GM21526 (cell line): ENCODE data around the gene KLHL21.
"Not testable (repeated sequence)": the region's sequence is repeated elsewhere in the genome, so short reads cannot be mapped to it uniquely, and the experiment has no call there.

Source experiments
- ATAC-seq: cut with Tn5 transposase; IDR thresholded peaks from one replicate; pipeline ENCODE4 v1.9.1; 2021; ENCODE audit warnings: moderate library complexity; ENCODE audit not compliant: unreplicated experiment, low FRiP score

Gene KLHL21

GRCh38 chr1:6585081-6585722 is 17.5 kb downstream of the KLHL21 start:
- no peak for ATAC-seq

GRCh38 chr1:6584126-6585080 is 18.3 kb downstream of the KLHL21 start:
- no peak for ATAC-seq

- no peak for ATAC-seq
These were observed 20.3 kb downstream of the KLHL21 start for GRCh38 chr1:6582370-6582769.

GRCh38 chr1:6581561-6582305 is 20.9 kb downstream of the KLHL21 start:
- no peak for ATAC-seq

GRCh38 chr1:6580593-6581409 is 21.9 kb downstream of the KLHL21 start:
- ATAC-seq, result no peak

- ATAC-seq, result no peak
These were observed 22.5 kb downstream of the KLHL21 start for GRCh38 chr1:6580119-6580592.

- peak; percentile 95 for ATAC-seq
These were observed 23.1 kb downstream of the KLHL21 start, which contains the start of gene ZBTB48 for GRCh38 chr1:6579374-6580118. Gene ZBTB48 (plus strand): TSS chr1:6579994. CDS start chr1:6580610, 616 bp downstream.

- no peak for ATAC-seq
These were observed 23.9 kb downstream of the KLHL21 start for GRCh38 chr1:6578624-6579373.

- ATAC-seq, result no peak
These were observed 24.7 kb downstream of the KLHL21 start for GRCh38 chr1:6577831-6578525.

- no peak for ATAC-seq
These were observed 27.9 kb downstream of the KLHL21 start for GRCh38 chr1:6574818-6575217.

- ATAC-seq, result no peak
These were observed 28.5 kb downstream of the KLHL21 start for GRCh38 chr1:6574025-6574620.

- ATAC-seq, result no peak
These were observed 29.9 kb downstream of the KLHL21 start for GRCh38 chr1:6572653-6573383.

- no peak for ATAC-seq
These were observed 31.7 kb downstream of the KLHL21 start for GRCh38 chr1:6570987-6571386.

GRCh38 chr1:6570100-6570499 is 32.6 kb downstream of the KLHL21 start:
- no peak for ATAC-seq

- no peak for ATAC-seq
These were observed 33.6 kb downstream of the KLHL21 start for GRCh38 chr1:6569033-6569432.

GRCh38 chr1:6560267-6560666 is 42.4 kb downstream of the KLHL21 start:
- no peak for ATAC-seq

- ATAC-seq, result not testable (repeated sequence)
These were observed 43.5 kb downstream of the KLHL21 start for GRCh38 chr1:6559161-6559560.
